HepG2 (cell line): ENCODE data around the gene TRPV5. TPM values are rescaled to one million over a fixed set of nuclear protein-coding genes. Genes with fewer than 3 reads are reported as not detected.

Experiments
- ATAC-seq: fragments of 200-7000 bp; cut with Tn5 transposase; 3 replicates; pipeline ENCODE4 v1.9.1; 2020; ENCODE audit warnings: mild to moderate bottlenecking, moderate library complexity
- BruUV-seq: library from RNA; stranded (reverse); fragments of 400-500 nt; replicated peaks from 2 replicates; lab custom pipeline; 2021; lab: Mats Ljungman, UMichigan
- CTCF ChIA-PET: fragments of 300-600 bp; formaldehyde crosslinking; extraction: SDS; loops from one replicate; lab custom pipeline; 2021; ENCODE audit warnings: low total read pairs, inconsistent platforms, low intra/inter-chr PET ratio; lab: Yijun Ruan, JAX
- POLR2A ChIA-PET: fragments of 350-600 bp; sonication (Branson Sonifier 250); formaldehyde crosslinking; loops from one replicate; lab custom pipeline; 2020; ENCODE audit warnings: antibody characterized with exemption, inconsistent platforms; lab: Yijun Ruan, JAX
- DNase-seq: peaks from one replicate; pipeline ENCODE4 v3.0.0-alpha.2; 2015; ENCODE audit warnings: low spot score
- FAIRE-seq: peaks from 3 replicates; lab custom pipeline; 2011; peaks lifted over from hg19 to GRCh38; lab: Jason Lieb, UNC
- H2AFZ ChIP-seq: one replicate; pipeline ENCODE4 v1.6.1; 2011; ENCODE audit warnings: low read length, inconsistent platforms
- H3K27ac ChIP-seq: fragments of 300-600 bp; 3 replicates; pipeline ENCODE4 v1.8.0; 2011; ENCODE audit warnings: mixed run types, mild to moderate bottlenecking, mixed read lengths, low read length, inconsistent platforms; ENCODE audit not compliant: insufficient read depth; ENCODE audit errors: extremely low read length
- H3K27me3 ChIP-seq, 2 experiments: fragments of 200-600 bp in 1 of 2; 2 replicates in 1 of 2; 3 replicates in 1 of 2; pipeline versions ENCODE4 v1.6.0 to v1.8.0; 2011; ENCODE audit warnings: low read length in 2 of 2, mild to moderate bottlenecking in 2 of 2, moderate library complexity in 2 of 2, inconsistent platforms in 1 of 2; ENCODE audit not compliant: insufficient read depth in 2 of 2, control insufficient read depth in 1 of 2
- H3K36me3 ChIP-seq, 2 experiments: fragments of 200-600 bp in 1 of 2; replicated peaks in 1 of 2; 2 replicates in 1 of 2; 3 replicates in 1 of 2; pipeline versions ENCODE4 v1.5.1 to v1.8.0; 2011; ENCODE audit warnings: low read length in 2 of 2, inconsistent platforms in 1 of 2; ENCODE audit not compliant: insufficient read depth in 2 of 2, control insufficient read depth in 1 of 2
- H3K4me1 ChIP-seq: 2 replicates; pipeline ENCODE4 v1.5.1; 2012; ENCODE audit warnings: low read length, inconsistent platforms; ENCODE audit not compliant: insufficient read depth
- H3K4me2 ChIP-seq: 2 replicates; pipeline ENCODE4 v1.6.0; 2011; ENCODE audit warnings: low read depth, low read length, inconsistent platforms
- H3K4me3 ChIP-seq, 3 experiments: fragments of 200-600 bp in 1 of 3; sonication (generic), shearing (Covaris generic) in 1 of 3; replicated peaks in 1 of 3; 2 replicates each; pipeline ENCODE4 v1.5.1; 2011 to 2016; ENCODE audit warnings: low read length in 3 of 3, inconsistent platforms in 2 of 3, low read depth in 2 of 3, mild to moderate bottlenecking in 2 of 3, control low read depth in 1 of 3, mixed read lengths in 1 of 3; ENCODE audit not compliant: insufficient read depth in 1 of 3
- H3K79me2 ChIP-seq: one replicate; pipeline ENCODE4 v1.6.1; 2011; ENCODE audit warnings: low read length, inconsistent platforms; ENCODE audit not compliant: insufficient read depth
- H3K9ac ChIP-seq: 2 replicates; pipeline ENCODE4 v1.6.0; 2011; ENCODE audit warnings: mild to moderate bottlenecking, low read depth, low read length, inconsistent platforms; ENCODE audit not compliant: insufficient read depth
- H3K9me3 ChIP-seq: 2 replicates; pipeline ENCODE4 v1.5.1; 2012; ENCODE audit warnings: mild to moderate bottlenecking, low read length
- H4K20me1 ChIP-seq: 2 replicates; pipeline ENCODE4 v1.6.0; 2011; ENCODE audit warnings: inconsistent platforms, mild to moderate bottlenecking, low read length, moderate library complexity; ENCODE audit not compliant: insufficient read depth
- ARHGAP35 ChIP-seq: sonication (generic); formaldehyde crosslinking; IDR thresholded peaks from 2 replicates; pipeline ENCODE4 v1.9.0; 2022; ENCODE audit warnings: mild to moderate bottlenecking, inconsistent platforms, moderate library complexity, missing genetic modification reagents, borderline replicate concordance
- GFI1 ChIP-seq: sonication (generic); formaldehyde crosslinking; IDR thresholded peaks from 2 replicates; pipeline ENCODE4 v1.5.0; 2020; ENCODE audit warnings: missing genetic modification reagents, mild to moderate bottlenecking, borderline replicate concordance
- HNRNPLL ChIP-seq: fragments of 200-400 bp; formaldehyde crosslinking; IDR thresholded peaks from 2 replicates; pipeline ENCODE4 v1.6.1; 2017; ENCODE audit warnings: mild to moderate bottlenecking, low read depth, low read length; ENCODE audit not compliant: poor library complexity, severe bottlenecking
- NBN ChIP-seq: fragments of 450-650 bp; conservative IDR thresholded peaks from 2 replicates; pipeline ENCODE4 v1.6.1; 2017
- PRDM4 ChIP-seq: sonication (generic); formaldehyde crosslinking; IDR thresholded peaks from 2 replicates; pipeline ENCODE4 v1.9.0; 2021; ENCODE audit warnings: missing genetic modification reagents, borderline replicate concordance
- ZBTB38 ChIP-seq: sonication (generic); formaldehyde crosslinking; IDR thresholded peaks from 2 replicates; pipeline ENCODE4 v1.5.1; 2020; ENCODE audit warnings: mild to moderate bottlenecking, missing genetic modification reagents
- ZFAT ChIP-seq: sonication (generic); formaldehyde crosslinking; conservative IDR thresholded peaks from 2 replicates; pipeline ENCODE4 v1.8.1; 2023; ENCODE audit warnings: missing genetic modification reagents, inconsistent platforms
- ZGPAT ChIP-seq: IDR thresholded peaks from 2 replicates; pipeline ENCODE4 v1.6.1; 2016; ENCODE audit warnings: mild to moderate bottlenecking
- ZNF160 ChIP-seq: sonication (generic); formaldehyde crosslinking; IDR thresholded peaks from 2 replicates; pipeline ENCODE4 v1.8.0; 2022; ENCODE audit warnings: mild to moderate bottlenecking, inconsistent platforms, missing genetic modification reagents
- ZNF414 ChIP-seq: sonication (generic); formaldehyde crosslinking; IDR thresholded peaks from 2 replicates; pipeline ENCODE4 v1.5.0; 2020; ENCODE audit warnings: missing genetic modification reagents
- ZNF567 ChIP-seq: sonication (generic); formaldehyde crosslinking; IDR thresholded peaks from 2 replicates; pipeline ENCODE4 v1.8.1; 2023; ENCODE audit warnings: mild to moderate bottlenecking, missing genetic modification reagents, borderline replicate concordance
- ZNF800 ChIP-seq: sonication (generic); formaldehyde crosslinking; IDR thresholded peaks from 2 replicates; pipeline ENCODE4 v1.4.0; 2020; ENCODE audit warnings: missing genetic modification reagents
- WGBS: methylation state at CpG from one replicate; pipeline ENCODE4 v1.1.6; 2017; ENCODE audit warnings: low lambda C conversion rate; 5-methylcytosine and 5-hydroxymethylcytosine counted together
- in situ Hi-C: cut with HindIII; loops from 2 replicates; pipeline ENCODE4 v1.10.0; 2017; ENCODE audit warnings: low pct_unique_long_range_greater_than_20kb; ENCODE audit not compliant: extremely low pct_ligation_motif_present
- intact Hi-C: fragments of 100-400 bp; cut with micrococcal nuclease; formaldehyde crosslinking; loops from one replicate; pipeline ENCODE4 v1.10.0; 2022; ENCODE audit not compliant: unreplicated experiment
- polyA plus RNA-seq, 8 experiments: library from polyadenylated mRNA; depleted of rRNA in 3 of 8; stranded (reverse) in 7 of 8; unstranded in 1 of 8; fragments of >200 nt; fragmentation: Illumina TruSeq in 4 of 8; extraction: Trizol in 4 of 8; gene quantifications; 2 replicates each; pipeline versions ENCODE4 v1.2.1 to v1.2.3, GENCODE V29; 2011 to 2016; ENCODE audit warnings: low read depth in 4 of 8, missing spikeins in 1 of 8, mixed read lengths in 1 of 8; ENCODE audit not compliant: insufficient read depth in 1 of 8
- total RNA-seq, 5 experiments: library from RNA; depleted of rRNA; stranded (reverse); fragments of >200 nt; fragmentation: Illumina TruSeq; extraction: Trizol; gene quantifications; 2 replicates each; pipeline ENCODE4 v1.2.3, GENCODE V29; 2016; ENCODE audit warnings: low read depth in 1 of 5

The TRPV5 gene
- total and polyA plus RNA-seq, 2 of the 13 experiments (the other 11 are each of a cell fraction or from before 2014, with no cell fraction given), result not detected

- intact Hi-C loops (no loop called here), in situ Hi-C loops (no loop called here)
- CTCF ChIA-PET, result no interaction called here
- H3K27me3 ChIP-seq, result no peaks in the 10 kb centered on the region
- POLR2A ChIA-PET, result no interaction called here
- H3K27ac ChIP-seq, result no peak overlapping the region
- no peaks in the 10 kb centered on the region for H3K4me1 ChIP-seq
- no peaks in the 10 kb centered on the region for H4K20me1 ChIP-seq
- WGBS, result 22% methylated on average over 2 of the region's 2 CpGs
- ATAC-seq (no peak), FAIRE-seq (no peak), DNase-seq (no peak)
- no peak overlapping the region for H3K4me2 ChIP-seq
- H3K4me3 ChIP-seq, result no peak overlapping the region
- H3K36me3 ChIP-seq, result no peaks in the 10 kb centered on the region
- no TSS peak for BruUV-seq
- no peak for TF ChIP-seq NBN
- no peak for TF ChIP-seq ZNF567 (CRISPR knock-in tag)
- TF ChIP-seq HNRNPLL, result no peak
- no peak for TF ChIP-seq GFI1 (CRISPR knock-in tag)
- TF ChIP-seq ZGPAT (CRISPR knock-in tag), result no peak
- TF ChIP-seq ZNF160, result no peak
- TF ChIP-seq ZBTB38 (CRISPR knock-in tag), result no peak
- no peak for TF ChIP-seq ZNF800
- TF ChIP-seq PRDM4 (CRISPR knock-in tag), result no peak
- no peak for TF ChIP-seq ZFAT
- no peak for TF ChIP-seq ZNF414
- TF ChIP-seq ARHGAP35 (CRISPR knock-in tag), result no peak
- H3K9ac ChIP-seq, result no peak overlapping the region
- no peaks in the 10 kb centered on the region for H3K79me2 ChIP-seq
- H2AFZ ChIP-seq, result no peak overlapping the region
- H3K9me3 ChIP-seq, result no peaks in the 10 kb centered on the region
These were observed 10.2 kb downstream of the TRPV5 start for GRCh38 chr7:142923391-142923790.
